Thyroid gland (tissue), 4 donors: ENCODE measurements around the gene RNASE8. TPM values are rescaled to one million over a fixed set of nuclear protein-coding genes. Genes with fewer than 3 reads are reported as not detected.

ENCODE experiments used
- DNase-seq, 2 donors: peaks; one replicate each; pipeline ENCODE4 v3.0.0-alpha.2; 2019
- H3K27ac ChIP-seq, 3 donors: fragments of 200-600 bp; sonication (generic); 1 replicate in 2 of 3; 2 replicates in 1 of 3; pipeline ENCODE4 v1.5.1; 2016 to 2019; ENCODE audit warnings: mild to moderate bottlenecking in 1 of 3, moderate library complexity in 1 of 3
- H3K27me3 ChIP-seq: fragments of 200-600 bp; sonication (generic); one replicate; pipeline ENCODE4 v1.5.1; 2019
- H3K36me3 ChIP-seq, 2 donors: fragments of 200-600 bp; sonication (generic); one replicate each; pipeline ENCODE4 v1.5.1; 2016 to 2019
- H3K4me1 ChIP-seq, 2 donors: fragments of 200-600 bp; sonication (generic); one replicate each; pipeline ENCODE4 v1.5.1; 2017 to 2019
- H3K4me3 ChIP-seq, 3 donors: fragments of 200-600 bp; sonication (generic); replicated peaks in 1 of 3; 1 replicate in 2 of 3; 2 replicates in 1 of 3; pipeline ENCODE4 v1.5.1; 2016; ENCODE audit warnings: mild to moderate bottlenecking in 1 of 3
- H3K9me3 ChIP-seq: fragments of 200-600 bp; sonication (generic); one replicate; pipeline ENCODE4 v1.5.1; 2017
- POLR2A ChIP-seq, 2 donors: fragments of 450-650 bp; IDR thresholded peaks; one replicate each; pipeline ENCODE4 v1.6.1; 2017; ENCODE audit warnings: antibody characterized with exemption in 2 of 2, mild to moderate bottlenecking in 2 of 2, moderate library complexity in 1 of 2
- WGBS, 2 donors: methylation state at CpG; one replicate each; pipeline ENCODE4 v1.1.5; 2017; 5-methylcytosine and 5-hydroxymethylcytosine counted together
- intact Hi-C: fragments of 100-400 bp; cut with DNase I; formaldehyde crosslinking; loops from one replicate; pipeline ENCODE4 v1.15.1; 2023
- microRNA-seq: library from miRNA; unstranded; fragments of <30 nt; microRNA quantifications from one replicate; pipeline ENCODE4, GENCODE V29; 2016
- total RNA-seq, 4 donors: library from RNA; depleted of rRNA; stranded (reverse); fragments of >200 nt; gene quantifications; one replicate each; pipeline ENCODE4 v1.2.3, GENCODE V29; 2016
- TF ChIP-seq, protein P1 (sequence below), 6 experiments: fragments of 200-600 bp in 3 of 6; fragments of 450-650 bp in 3 of 6; sonication (generic) in 3 of 6; IDR thresholded peaks; one replicate each; pipeline ENCODE4 v1.5.1; 2016 to 2019; ENCODE audit warnings: antibody characterized with exemption in 6 of 6, mild to moderate bottlenecking in 2 of 6, inconsistent platforms in 1 of 6, moderate library complexity in 1 of 6

The RNASE8 gene
- total RNA-seq, 4 donors from 2014 or later, result not detected

DNA sequence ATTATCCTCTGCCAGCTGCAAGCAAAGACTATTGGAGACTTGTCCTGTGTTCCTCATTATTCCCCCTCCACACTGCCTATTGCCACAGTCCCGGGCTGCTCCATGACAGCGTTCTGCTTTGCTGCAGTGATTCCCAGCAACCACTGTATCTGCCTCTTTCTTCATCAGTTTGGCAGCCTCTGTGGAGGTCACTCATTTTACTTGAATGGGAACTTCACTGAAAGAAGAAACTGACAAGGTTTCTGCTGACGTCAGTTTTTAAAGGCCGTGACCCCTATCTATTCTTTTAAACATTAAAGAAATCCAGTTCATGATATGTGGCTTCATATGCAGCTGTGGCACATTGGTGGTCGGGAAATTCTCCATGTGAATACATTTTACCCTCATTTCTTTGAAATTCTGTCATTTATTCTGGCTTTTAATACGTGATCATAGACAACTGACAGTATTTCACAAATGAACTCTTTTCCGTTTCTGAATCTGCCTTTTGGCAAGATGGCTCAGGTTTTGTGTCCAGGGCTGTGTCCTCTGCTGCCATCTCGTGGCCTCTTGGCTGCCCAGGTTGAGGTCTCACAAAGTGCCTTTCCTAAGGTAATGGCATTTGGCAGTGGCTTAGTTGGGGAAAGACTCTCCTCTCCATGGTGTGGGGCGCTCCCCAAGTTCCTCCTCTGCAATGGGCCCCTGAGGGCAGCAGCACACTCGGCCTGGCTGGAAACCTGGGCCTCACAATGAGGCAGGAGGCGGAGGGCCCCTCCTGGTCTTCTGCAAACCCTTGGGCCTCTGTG lies 49.1 kb downstream of the RNASE8 start:
- intact Hi-C loops, result no loop called here
- TF ChIP-seq, protein P1, sequence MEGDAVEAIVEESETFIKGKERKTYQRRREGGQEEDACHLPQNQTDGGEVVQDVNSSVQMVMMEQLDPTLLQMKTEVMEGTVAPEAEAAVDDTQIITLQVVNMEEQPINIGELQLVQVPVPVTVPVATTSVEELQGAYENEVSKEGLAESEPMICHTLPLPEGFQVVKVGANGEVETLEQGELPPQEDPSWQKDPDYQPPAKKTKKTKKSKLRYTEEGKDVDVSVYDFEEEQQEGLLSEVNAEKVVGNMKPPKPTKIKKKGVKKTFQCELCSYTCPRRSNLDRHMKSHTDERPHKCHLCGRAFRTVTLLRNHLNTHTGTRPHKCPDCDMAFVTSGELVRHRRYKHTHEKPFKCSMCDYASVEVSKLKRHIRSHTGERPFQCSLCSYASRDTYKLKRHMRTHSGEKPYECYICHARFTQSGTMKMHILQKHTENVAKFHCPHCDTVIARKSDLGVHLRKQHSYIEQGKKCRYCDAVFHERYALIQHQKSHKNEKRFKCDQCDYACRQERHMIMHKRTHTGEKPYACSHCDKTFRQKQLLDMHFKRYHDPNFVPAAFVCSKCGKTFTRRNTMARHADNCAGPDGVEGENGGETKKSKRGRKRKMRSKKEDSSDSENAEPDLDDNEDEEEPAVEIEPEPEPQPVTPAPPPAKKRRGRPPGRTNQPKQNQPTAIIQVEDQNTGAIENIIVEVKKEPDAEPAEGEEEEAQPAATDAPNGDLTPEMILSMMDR (IDR thresholded peaks at IDR 0.05), result peak; percentile 75 to 95 (median 90)
- TF ChIP-seq POLR2A (IDR thresholded peaks at IDR 0.05), result no peak
- DNase-seq, result peak; percentile 88 to 90
- WGBS, 2 donors, result 17 to 20% methylated on average over 11 of the region's 11 CpGs
- no peaks in the 10 kb centered on the region for H3K27me3 ChIP-seq
- H3K36me3 ChIP-seq, result no peaks in the 10 kb centered on the region
- H3K4me1 ChIP-seq, result peaks cover 9 to 37% of the 10 kb centered on the region in 2 donors
- no peak overlapping the region for H3K4me3 ChIP-seq
- H3K27ac ChIP-seq, result peak overlapping the region; percentile 51 to 62 (median 59)
- no peaks in the 10 kb centered on the region for H3K9me3 ChIP-seq

DNA sequence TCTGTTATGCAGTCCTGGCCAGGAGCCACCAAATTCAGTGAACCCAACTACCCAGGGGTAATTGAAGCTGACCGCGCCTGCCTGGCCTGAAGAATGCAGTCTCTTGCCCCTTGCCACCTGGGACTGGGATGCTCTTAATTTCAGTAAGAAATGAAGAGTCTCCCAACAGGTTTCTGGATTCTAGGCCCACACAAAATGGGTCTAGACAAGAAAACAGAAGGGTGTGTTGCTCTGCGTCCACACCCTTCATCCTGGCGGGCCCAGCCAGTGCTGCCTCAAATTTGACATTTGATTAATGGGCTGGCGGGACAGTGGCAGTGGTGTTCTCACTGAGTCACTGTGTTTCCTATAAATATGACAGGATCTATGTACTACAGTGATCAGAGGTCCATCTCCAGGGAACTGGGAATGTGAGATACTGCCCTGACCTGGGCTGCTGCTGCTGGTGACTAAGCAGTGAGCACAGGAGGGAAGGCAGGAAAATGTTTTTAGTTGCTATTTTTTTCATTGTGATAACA lies 49.7 kb downstream of the RNASE8 start:
- WGBS, 2 donors, result 45 to 67% methylated on average over 5 of the region's 5 CpGs
- Histone ChIP-seq H3K27me3 (no peaks in the 10 kb centered on the region), H3K4me3 (no peak overlapping the region), H3K9me3 (no peaks in the 10 kb centered on the region), H3K36me3 (no peaks in the 10 kb centered on the region), H3K4me1 (peaks cover 9 to 37% of the 10 kb centered on the region in 2 donors), H3K27ac (peak overlapping the region in 2 of 3 donors; percentile 59 to 62)
- DNase-seq, result peak; percentile 90 to 92
- intact Hi-C loops, result no loop called here
- TF ChIP-seq, protein P1 (IDR thresholded peaks at IDR 0.05), result peak in 1 of 6 experiments; percentile 8
- TF ChIP-seq POLR2A (IDR thresholded peaks at IDR 0.05), result no peak

Small RNA genes within 50 kb of the gene (microRNA-seq; reads per million reads assigned to microRNA genes)
- not detected for gene MIR6717

Other genes with a start within 250 kb of the RNASE8 start
- not detected for gene RNASE3, start 166.4 kb upstream of the RNASE8 start, total RNA-seq
- not detected for gene RNASE2, start 102.3 kb upstream of the RNASE8 start, total RNA-seq
- 100 to 1,000 TPM in 2 of 4 donors, 10 to 100 TPM in 2; 82.8 to 164 (median 114) TPM for gene METTL17, start 67.8 kb upstream of the RNASE8 start, total RNA-seq
- gene SLC39A2, start 58.5 kb upstream of the RNASE8 start, total RNA-seq, result not detected
- 100 to 1,000 TPM; 152 to 212 (median 183) TPM for gene NDRG2, start 32.8 kb upstream of the RNASE8 start, total RNA-seq
- not detected for gene TPPP2, start 27.6 kb upstream of the RNASE8 start, total RNA-seq
- gene RNASE13, start 23.0 kb upstream of the RNASE8 start, total RNA-seq, result not detected
- not detected for gene RNASE7, start 15.5 kb upstream of the RNASE8 start, total RNA-seq
- 10 to 100 TPM; 28.1 to 44.8 (median 43.4) TPM for gene ARHGEF40, start 12.5 kb downstream of the RNASE8 start, total RNA-seq
- 10 to 100 TPM; 53.6 to 82.7 (median 67.3) TPM for gene ZNF219, start 40.8 kb downstream of the RNASE8 start, total RNA-seq
- gene TMEM253, start 43.2 kb downstream of the RNASE8 start, total RNA-seq, result 1 to 10 TPM in 2 of 4 donors, under 1 TPM in 1, not detected in 1; 0.81 to 3.1 (median 2.8) TPM
- not detected for gene OR5AU1, start 98.2 kb downstream of the RNASE8 start, total RNA-seq
- 100 to 1,000 TPM; 380 to 454 (median 419) TPM for gene HNRNPC, start 211.6 kb downstream of the RNASE8 start, total RNA-seq
- gene RPGRIP1, start 222.3 kb downstream of the RNASE8 start, total RNA-seq, result not detected